Caki2 (cell line): ENCODE measurements around the gene CACHD1. TPM values are rescaled to one million over a fixed set of nuclear protein-coding genes. Genes with fewer than 3 reads are reported as not detected.
A peak's percentile ranks its signal among the peaks of the same experiment; 100 is the strongest.

Source experiments
- DNase-seq: peaks from one replicate; pipeline ENCODE4 v3.0.0-alpha.2; 2015; ENCODE audit warnings: low read depth
- in situ Hi-C: cut with HindIII; loops from 2 replicates; pipeline ENCODE4 v1.10.0; 2016; ENCODE audit warnings: low sequenced_read_pairs, low pct_unique_long_range_greater_than_20kb, mixed read lengths
- total RNA-seq: library from RNA; depleted of rRNA; stranded (reverse); fragments of >200 nt; shearing (Covaris generic); gene quantifications from 2 replicates; pipeline ENCODE4 v1.2.3, GENCODE V29; 2014; ENCODE audit warnings: low replicate concordance; rRNA removed

The CACHD1 gene
- 1.4 and 3.1 TPM in 2 replicates for total RNA-seq

DNA sequence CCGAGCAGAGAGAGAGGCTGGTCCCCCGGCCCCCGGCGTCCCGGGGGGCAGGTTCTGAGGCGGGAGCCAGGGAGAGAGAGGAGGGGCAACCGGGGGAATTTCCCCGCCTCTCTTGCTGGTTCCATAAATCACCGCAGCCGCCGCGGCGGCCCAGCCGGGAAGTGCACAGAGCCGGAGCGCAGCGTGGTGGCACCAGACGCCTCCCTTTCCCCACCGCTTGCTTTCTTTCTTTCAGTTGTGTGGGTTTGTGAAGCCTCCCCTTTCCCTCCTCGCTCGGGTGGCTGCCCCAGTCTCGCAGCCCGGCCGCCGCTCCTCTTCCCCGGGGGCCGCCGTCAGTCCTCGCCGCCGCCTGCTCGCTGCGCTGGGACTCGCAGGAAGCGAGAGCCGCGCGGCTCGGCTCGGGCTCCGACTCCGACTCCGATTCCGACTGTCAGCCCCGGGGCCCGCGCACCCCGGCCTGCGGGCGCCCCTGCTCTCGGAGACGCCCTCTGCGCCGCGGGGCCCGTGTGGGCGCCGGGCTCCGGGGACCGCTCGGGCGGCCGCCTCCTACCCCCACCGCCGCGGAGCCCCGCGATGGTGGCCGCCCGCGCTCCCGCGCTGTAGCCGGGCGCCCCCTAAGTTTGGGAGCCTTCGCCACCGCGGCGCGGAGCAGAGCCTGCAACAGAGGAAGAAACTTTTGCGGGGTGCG lies at the start of gene CACHD1:
Gene CACHD1, plus strand, starts transcription at position 153 of the 688 bp plus-strand sequence. CDS start 616 bp downstream, outside the sequence.
- peak; percentile 79 for DNase-seq
- in situ Hi-C loops = no loop called here

DNA sequence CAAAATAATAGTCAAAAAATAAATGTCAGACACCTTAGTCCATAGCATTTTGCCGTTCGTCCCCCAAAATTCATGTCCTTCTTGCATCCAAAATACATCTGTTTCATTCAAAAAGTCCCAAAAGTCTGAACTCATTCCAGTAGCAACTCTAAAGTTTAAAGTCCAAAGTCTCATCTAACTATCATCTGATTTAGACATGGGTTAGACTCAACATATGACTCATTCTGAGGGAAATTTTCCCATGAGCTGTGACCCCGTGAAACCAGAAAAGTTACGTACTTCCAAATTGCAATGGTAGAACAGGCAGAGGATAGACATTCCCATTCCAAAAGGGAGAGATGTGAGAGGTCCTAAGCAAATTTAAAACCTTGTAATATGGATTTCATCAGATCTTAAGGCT lies 48.6 kb upstream of the CACHD1 start:
- DNase-seq = no peak
- in situ Hi-C loops = no loop called here

DNA sequence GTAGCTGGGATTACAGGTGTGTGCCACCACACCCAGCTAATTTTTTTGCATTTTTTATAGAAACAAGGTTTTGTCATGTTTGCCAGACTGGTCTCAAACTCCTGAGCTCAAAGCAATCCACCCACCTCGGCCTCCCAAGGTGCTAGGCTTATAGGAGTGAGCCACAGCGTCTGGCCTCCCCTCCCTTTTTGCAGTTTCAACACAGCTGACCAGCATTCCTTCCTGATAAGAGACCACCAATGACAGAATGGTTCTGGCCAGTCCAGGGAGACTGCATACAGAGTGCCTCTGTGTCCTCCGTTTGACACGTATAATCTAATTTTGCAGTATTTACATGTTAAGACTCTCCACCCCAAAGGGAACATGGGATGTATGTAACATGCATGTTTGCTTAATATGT lies 46.4 kb upstream of the CACHD1 start:
- in situ Hi-C loops = no loop called here
- no peak for DNase-seq

DNA sequence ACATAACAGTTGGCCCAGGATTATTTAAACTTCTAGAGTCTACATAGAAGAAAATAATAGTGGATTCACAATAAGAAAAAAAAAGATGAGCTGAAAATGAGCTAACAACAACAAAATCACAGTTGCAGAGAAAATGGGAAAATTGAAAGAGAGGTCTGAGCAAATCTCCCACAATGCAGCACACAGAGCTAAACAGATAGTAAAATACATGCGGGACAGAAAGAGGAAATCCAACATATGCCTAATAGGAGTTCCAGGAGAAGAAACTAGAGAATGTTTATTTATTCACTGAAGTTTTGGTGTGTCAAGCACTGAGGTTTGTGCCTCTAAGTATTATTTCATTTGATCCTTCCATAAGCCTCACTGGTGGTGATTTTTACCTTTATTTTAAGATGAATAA lies 45.5 kb upstream of the CACHD1 start:
- in situ Hi-C loops = no loop called here

DNA sequence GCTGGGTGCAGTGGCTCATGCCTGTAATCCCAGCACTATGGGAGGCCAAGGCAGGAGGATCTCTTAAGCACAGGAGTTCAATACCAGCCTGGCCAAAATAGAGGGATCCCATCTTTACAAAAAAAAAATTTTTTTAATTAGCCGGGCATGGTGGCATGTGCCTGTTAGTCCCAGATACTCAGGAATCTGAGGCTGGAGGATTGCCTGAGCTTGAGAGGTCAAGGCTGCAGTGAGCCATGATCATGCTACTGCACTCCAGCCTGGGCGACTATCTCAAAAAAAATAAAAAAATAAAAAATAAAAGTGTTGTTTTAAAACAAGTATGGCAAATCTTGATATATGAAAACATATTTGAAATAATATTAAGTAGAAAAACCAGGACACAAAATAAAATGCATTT lies 44.4 kb upstream of the CACHD1 start:
- in situ Hi-C loops = no loop called here
- DNase-seq = no peak

More for the DNA sequence above, 45.5 kb upstream of the CACHD1 start:
- no peak for DNase-seq

DNA sequence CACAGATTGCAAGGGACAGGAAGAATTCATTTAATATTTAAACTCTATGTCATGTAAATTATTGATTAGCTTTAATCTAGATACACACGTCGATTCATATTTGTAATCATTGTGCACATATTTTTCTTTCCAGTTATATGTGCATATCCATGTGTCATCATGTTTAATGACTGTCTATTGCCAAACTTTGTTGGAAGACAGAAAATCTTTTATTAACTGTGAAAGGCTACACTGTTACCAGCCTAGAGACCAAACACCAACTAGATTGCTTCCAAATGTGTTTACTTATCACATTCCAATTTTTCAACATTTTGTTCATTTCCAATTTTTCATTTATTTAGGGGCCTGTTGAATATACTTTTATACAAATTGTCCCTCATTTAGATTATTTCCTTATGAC lies 43.2 kb upstream of the CACHD1 start:
- in situ Hi-C loops = no loop called here

DNA sequence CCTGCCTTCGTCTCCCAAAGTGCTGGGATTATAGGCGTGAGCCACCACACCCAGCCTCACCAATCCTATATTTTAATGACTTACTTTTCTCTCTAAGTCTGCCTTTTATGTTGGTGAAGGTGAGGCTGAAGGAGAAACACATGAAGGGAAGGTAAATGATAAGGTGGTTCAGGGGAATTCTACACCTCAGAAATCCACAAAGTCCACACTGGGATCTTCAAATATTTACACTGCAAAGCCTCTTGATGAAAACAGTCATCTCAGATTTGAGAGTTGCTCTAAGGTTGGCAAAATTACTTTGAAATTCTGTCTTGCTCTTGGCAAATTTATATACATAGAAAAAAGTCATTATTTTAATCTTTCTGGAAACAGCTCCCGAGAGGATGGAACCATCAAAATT lies 42.0 kb upstream of the CACHD1 start:
- in situ Hi-C loops = no loop called here
- no peak for DNase-seq

More for the DNA sequence above, 43.2 kb upstream of the CACHD1 start:
- DNase-seq = no peak

DNA sequence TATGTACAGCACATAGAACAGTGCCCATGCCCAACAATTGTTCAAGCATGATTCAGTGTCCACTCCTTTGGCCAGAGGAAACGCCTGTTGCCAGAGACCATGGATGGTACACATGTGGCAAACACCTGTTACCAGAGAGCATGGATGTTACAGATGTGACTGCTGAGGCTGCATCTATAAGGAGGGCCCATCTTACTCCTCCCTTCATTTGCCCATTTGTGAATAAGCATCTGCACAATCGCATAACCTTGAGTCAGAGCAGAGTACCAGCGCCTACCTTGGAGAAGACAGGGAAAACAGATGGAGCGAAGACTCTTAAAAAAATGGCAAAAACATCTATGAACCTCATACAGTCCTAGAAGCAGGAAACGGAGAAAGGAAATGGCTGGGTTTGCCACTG lies 36.6 kb upstream of the CACHD1 start:
- DNase-seq = no peak
- in situ Hi-C loops = no loop called here

DNA sequence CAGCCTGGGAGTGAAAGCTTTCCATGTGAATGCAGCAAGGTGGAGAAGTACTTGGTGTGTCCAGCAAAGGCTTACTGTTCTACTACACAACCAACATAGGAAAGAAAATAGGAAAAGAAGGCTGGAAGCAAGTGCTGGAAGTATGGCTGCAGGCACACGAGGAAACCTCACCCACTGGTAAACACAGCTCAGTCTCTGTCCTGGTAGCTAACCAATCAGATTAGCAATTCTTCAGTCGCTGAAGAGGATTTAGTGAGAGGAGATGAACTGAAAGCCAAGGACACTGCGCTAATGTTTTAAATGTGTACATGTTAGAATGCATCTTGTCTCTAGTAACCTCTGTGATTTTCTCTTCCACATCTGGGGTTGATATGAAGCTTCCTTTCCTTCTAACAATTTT lies 36.2 kb upstream of the CACHD1 start:
- in situ Hi-C loops = no loop called here
- no peak for DNase-seq

DNA sequence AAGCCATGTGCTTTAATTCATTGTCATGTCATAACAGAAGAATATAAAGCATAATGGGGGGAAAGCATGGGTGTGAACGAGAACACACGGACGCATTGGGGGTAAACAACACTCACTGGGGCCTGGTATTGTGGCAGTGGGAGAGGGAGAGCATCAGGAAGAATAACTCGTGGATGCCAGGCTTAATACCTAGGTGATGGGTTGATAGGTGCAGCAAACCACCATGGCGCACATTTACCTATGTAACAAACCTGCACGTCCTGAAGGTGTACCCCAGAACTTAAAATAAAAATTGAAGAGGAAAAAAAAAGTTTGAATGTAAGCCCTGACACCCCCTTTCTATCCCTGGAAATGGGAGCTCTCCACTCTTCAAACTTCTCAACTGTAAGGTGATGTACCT lies 34.9 kb upstream of the CACHD1 start:
- in situ Hi-C loops = no loop called here
- no peak for DNase-seq

DNA sequence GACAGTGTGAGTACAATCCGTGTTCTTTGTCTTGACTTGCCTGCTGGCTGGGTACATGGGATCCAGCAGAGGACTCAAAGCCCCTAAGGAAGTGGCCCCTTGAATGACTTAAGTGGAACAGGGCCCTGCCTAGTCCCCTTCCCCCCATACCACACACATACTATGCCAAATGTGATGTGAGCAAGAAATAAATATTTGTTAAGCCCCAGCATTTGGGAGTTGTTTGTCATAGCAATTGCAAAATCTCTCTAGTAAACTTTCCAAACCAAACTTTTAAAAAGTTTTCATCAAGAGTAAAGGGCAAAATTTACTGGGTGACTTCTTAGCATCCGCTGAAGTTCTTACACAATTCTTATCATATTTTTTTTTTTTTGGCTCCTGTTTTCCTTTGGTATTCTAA lies 32.5 kb upstream of the CACHD1 start:
- DNase-seq = no peak
- in situ Hi-C loops = no loop called here

DNA sequence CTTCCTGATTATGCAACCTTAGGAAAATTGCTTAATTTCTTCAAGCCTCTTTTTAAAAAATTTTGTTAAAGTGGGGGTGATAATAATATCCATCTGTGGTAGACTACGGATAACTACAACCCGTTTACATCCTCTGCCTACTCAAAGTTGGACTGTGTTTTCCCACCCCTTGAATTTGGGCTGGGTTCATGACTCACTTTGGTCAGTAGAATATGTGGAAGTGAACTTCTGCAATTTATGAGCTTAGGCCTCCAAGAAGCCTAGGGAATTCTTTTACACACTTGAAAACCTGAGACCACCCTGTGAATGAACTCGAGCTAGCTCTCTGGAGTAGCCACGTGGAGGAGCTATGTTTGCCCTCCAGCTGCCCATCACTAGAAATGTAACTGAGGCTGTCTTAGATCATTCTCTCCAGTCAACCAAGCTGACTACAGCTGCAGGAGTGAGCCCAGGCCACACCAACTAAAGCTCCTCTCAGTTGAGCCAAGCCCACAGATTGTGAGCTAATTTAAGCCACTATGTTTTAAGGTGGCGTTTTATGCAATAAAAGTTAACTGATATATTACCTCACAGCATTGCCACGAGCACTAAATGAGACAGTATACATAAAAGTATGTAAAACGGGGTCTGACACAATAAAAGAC lies 29.6 kb upstream of the CACHD1 start:
- in situ Hi-C loops = no loop called here
- DNase-seq = no peak

DNA sequence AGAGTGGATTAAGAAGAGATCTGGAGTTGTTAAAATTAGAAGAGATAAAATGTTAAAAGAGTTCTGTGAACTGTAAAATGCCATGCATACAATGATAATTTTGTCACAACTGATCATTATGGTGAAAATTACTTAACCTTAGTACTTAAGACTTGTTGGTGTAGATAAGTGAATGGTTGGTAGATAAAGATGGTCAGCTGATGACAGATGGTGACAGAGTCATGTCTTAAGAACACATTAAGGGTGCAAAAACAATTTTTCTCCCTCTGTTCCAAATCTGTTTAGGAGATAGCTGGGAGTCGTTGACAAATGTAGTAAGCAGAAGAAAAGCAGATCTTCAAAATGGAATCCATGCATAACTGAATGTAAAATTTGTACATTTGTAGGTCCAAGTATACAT lies 18.5 kb upstream of the CACHD1 start:
- in situ Hi-C loops = no loop called here
- no peak for DNase-seq

DNA sequence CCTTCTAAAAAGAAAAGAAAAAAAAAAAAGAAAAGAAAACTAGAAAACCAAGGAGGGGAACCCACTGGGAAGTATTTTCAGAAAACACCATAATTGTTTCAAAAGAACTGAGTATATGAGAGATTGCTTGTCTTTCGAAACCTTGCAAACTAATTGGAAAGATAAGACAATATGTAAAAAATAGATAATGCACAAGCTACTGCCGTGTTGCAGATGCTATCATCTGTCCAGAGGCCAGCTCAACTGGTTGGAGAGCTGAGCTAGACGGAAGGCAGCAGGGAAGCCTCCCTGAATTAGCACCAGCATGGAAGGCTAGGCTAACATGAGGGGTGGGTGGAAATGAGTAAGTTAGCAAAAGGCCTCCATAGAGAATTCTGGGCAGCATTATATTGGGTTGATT lies 16.2 kb upstream of the CACHD1 start:
- in situ Hi-C loops = no loop called here
- no peak for DNase-seq

DNA sequence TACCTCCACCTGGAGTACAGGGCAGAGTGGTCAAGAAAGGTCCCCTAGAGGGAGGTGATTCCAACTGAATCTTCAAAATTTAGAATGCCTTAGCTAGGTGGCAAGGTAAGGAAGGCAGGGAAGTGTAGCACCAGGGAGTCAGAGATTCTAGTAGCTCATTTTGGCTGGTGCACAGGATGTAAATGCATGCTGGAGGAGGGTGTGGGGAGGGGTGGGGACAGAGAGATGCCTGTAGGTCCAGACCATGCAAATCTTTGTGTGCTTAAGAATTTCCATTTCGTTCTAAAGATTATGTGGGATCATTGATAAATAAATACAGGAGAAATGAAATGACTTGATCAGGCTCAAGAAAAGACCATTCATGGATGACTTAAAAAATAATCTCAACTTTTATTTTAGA lies 11.0 kb upstream of the CACHD1 start:
- no peak for DNase-seq
- in situ Hi-C loops = no loop called here

DNA sequence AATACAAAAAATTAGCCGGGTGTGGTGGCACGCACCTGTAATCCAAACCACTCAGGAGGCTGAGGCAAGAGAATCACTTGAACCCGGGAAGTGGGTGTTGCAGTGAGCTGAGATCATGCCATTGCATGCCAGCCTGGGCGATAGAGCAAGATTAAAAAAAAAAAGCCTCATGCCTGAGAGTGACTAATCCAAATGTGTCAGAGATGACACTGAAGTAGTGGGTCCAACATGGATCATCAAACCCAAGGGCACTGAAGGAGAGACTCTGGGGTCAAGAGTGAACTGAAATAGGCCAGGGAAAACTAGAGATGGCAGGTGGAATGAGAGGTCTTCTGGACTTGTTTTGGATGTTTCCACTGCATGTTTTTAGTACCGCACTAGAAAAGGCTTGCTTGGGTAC lies 10.2 kb upstream of the CACHD1 start:
- DNase-seq = no peak
- in situ Hi-C loops = no loop called here

DNA sequence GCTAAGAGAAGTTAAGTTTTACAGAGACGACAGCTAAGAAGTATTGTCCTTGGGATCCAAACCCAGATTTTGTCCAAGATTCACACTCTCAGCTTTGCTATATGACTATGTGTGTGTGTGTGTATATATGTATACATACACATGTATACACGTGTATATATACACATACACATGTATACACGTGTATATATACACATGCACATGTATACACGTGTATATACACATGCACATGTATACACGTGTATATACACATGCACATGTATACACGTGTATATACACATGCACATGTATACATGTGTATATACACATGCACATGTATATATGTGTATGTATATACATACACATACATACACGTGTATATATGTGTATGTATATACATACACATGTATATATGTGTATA lies 3.9 kb upstream of the CACHD1 start:
- DNase-seq = no peak
- in situ Hi-C loops = no loop called here

DNA sequence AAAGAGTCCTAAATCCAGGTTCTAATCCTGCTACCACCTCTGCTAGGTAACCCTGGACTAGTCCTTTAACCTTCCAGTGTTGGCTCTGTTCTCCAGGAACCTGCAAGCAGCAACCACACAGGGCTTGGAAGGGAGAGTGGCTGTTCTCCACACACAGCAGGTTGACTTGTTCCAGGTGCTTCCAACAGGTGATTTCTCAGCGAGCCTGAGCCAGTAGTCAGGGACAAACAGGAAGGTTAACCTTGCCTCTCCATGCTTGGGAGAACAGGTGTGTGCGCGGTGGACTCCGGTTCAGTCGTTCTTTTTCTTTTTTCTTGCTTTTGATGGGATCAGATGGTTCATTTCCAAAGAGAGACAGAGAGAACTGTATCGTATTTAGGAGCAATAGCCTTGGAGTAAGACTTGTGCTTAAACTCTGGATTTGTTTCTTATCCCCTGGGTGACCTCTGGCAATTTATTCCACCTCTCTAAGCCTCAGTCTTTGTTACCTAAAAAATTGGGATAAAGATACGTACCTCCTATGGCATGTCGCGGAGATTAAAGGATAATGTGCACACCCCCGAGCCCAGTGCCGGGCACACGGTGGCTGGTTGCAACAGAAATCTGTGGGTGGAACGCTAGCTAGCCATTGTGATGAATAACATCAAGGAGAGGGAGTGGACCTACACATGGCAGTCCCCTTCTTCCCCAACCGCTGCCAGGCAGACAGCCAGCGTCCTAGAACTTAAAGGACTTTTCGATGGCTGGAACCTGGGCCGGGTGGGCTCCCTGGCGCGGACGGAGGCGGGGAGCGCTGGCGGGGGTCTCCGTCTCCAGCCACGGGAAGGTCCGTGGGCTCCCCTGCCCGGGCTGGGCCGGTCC lies 583 bp upstream of the CACHD1 start:
- in situ Hi-C loops = no loop called here
- DNase-seq = peak; percentile 32

DNA sequence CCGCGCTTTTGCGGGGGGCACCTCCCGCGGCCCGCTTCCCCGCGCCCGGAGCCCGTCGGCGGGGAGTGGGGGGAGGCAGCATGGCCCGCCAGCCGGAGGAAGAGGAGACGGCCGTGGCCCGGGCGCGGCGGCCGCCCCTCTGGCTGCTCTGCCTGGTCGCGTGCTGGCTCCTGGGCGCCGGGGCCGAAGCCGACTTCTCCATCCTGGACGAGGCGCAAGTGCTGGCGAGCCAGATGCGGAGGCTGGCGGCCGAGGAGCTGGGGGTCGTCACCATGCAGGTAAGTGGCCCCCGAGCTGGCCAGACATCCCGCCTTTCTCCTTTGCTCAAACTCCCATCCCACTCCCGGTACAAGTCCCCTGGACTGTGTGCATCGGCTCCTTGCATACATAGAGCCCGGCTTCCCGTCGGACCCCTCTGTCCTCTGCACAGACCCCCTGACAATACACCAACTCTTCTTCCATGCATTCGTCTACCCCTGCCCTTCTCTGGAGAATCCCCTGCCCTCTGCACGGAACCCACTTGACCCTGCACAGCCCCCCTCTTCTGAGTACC lies 812 bp downstream of the CACHD1 start:
- no peak for DNase-seq
- in situ Hi-C loops = no loop called here
